Cardiac muscle cell (in vitro differentiated cells and primary cell): ENCODE results near the gene FKBP15. TPM values are rescaled to one million over a fixed set of nuclear protein-coding genes. Genes with fewer than 3 reads are reported as not detected.
A peak's percentile ranks its signal among the peaks of the same experiment; 100 is the strongest.

ENCODE experiments used
- DNase-seq, 2 donors: peaks; one replicate each; pipeline versions ENCODE4 v3.0.0 to v3.0.0-alpha.2; 2010 to 2017; ENCODE audit warnings: low read depth in 1 of 2, low spot score in 1 of 2
- H3K27ac ChIP-seq: fragments of 200-600 bp; sonication (generic); 2 replicates; pipeline ENCODE4 v1.5.1; 2016
- H3K27me3 ChIP-seq: fragments of 200-600 bp; sonication (generic); 2 replicates; pipeline ENCODE4 v1.6.0; 2016; ENCODE audit warnings: control low read depth
- H3K36me3 ChIP-seq: fragments of 200-600 bp; sonication (generic); 2 replicates; pipeline ENCODE4 v1.5.1; 2016; ENCODE audit warnings: control low read depth
- H3K4me1 ChIP-seq: fragments of 200-600 bp; sonication (generic); 2 replicates; pipeline ENCODE4 v1.8.1; 2017; ENCODE audit warnings: low read depth, mild to moderate bottlenecking, mixed run types
- H3K4me3 ChIP-seq: fragments of 200-600 bp; sonication (generic); 2 replicates; pipeline ENCODE4 v1.5.1; 2016; ENCODE audit warnings: mild to moderate bottlenecking
- H3K9me3 ChIP-seq: fragments of 200-600 bp; sonication (generic); 2 replicates; pipeline ENCODE4 v1.5.1; 2017; ENCODE audit warnings: low read depth, mild to moderate bottlenecking, control low read depth
- polyA plus RNA-seq: library from polyadenylated mRNA; unstranded; fragments of >200 nt; fragmentation: Nextera tagmentation; extraction: Ambion mirVana; gene quantifications from 2 replicates; pipeline ENCODE4 v1.2.1, GENCODE V29; 2016
- total RNA-seq: library from RNA; depleted of rRNA; stranded (reverse); fragments of >200 nt; gene quantifications from 2 replicates; pipeline ENCODE4 v1.2.3, GENCODE V29; 2016
- TF ChIP-seq, protein P1 (sequence below): IDR thresholded peaks from 2 replicates; pipeline ENCODE4 v1.5.1; 2012; ENCODE audit warnings: low read depth, mild to moderate bottlenecking, low read length

Gene FKBP15
- total and polyA plus RNA-seq, 2 experiments from 2014 or later: 10.9 to 20.6 TPM

DNA sequence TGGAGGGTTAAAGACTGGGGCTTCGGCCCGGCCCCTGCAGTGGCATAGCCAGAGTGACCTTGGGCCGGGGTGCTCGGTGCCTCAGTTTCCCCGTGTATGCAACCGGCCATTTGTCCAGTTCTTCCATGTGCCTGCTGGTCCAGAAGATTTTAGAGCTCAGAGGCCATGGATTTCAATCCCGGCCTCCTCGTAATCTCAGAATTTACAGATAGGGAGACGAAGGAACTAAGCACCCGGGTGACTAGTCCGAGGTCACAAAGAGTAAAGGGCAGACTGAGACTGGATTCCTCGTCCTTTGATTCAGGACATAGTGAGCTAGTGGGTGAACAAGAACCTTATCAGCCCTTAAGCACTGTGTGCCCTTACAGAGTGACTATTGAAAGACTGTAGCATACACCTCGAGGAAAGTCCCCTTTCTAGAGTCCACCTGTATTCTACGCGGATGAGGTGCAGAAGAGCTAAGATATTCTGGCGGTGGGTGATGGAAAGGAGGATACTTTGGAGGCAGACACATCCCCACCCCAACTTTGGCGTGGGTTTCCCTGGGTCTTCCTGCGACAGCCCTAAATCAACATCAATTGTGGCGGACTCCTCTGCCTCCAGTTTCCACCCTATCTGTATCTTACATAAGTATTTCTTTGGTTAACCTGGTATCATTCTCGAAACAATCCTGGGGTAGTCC, 864 bp upstream of the FKBP15 start:
- TF ChIP-seq, protein P1, sequence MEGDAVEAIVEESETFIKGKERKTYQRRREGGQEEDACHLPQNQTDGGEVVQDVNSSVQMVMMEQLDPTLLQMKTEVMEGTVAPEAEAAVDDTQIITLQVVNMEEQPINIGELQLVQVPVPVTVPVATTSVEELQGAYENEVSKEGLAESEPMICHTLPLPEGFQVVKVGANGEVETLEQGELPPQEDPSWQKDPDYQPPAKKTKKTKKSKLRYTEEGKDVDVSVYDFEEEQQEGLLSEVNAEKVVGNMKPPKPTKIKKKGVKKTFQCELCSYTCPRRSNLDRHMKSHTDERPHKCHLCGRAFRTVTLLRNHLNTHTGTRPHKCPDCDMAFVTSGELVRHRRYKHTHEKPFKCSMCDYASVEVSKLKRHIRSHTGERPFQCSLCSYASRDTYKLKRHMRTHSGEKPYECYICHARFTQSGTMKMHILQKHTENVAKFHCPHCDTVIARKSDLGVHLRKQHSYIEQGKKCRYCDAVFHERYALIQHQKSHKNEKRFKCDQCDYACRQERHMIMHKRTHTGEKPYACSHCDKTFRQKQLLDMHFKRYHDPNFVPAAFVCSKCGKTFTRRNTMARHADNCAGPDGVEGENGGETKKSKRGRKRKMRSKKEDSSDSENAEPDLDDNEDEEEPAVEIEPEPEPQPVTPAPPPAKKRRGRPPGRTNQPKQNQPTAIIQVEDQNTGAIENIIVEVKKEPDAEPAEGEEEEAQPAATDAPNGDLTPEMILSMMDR: no peak
- Histone ChIP-seq H3K4me1 (peaks cover 26% of the 10 kb centered on the region), H3K4me3 (peak overlapping the region; percentile 52), H3K27ac (peak overlapping the region; percentile 55), H3K36me3 (no peaks in the 10 kb centered on the region), H3K27me3 (no peaks in the 10 kb centered on the region), H3K9me3 (no peaks in the 10 kb centered on the region)
- no peak for DNase-seq

DNA sequence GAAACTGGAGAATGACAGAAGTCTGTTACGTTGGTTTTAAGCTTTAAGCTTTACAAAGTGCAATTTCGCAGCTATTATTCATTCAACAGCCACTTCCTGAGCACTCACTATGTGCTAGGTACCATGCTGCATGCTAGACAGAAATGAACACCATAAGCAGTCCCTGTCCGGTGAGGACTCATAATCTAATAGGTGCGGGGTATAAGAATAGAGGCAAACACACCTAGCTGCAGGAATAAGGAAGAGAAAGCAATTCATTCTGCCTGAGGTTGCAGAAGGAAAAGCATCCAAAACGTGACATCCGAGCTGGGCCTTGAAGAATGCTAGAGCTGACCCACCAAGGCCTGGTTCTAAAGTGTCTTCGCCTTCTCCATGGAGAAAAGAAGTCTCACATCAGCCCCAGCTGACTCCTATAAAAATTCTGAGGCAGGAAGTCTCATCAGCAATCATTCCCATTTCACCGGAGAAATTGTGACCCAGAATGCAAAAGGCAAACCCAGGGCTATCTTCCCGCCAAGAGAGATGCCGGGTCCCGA, 542 bp downstream of the FKBP15 start:
- Histone ChIP-seq H3K27ac (peak overlapping the region; percentile 77), H3K27me3 (no peaks in the 10 kb centered on the region), H3K36me3 (no peaks in the 10 kb centered on the region), H3K4me3 (peak overlapping the region; percentile 51), H3K4me1 (peaks cover 26% of the 10 kb centered on the region), H3K9me3 (no peaks in the 10 kb centered on the region)
- TF ChIP-seq, protein P1: no peak
- peak in 1 of 2 donors; percentile 8 for DNase-seq

DNA sequence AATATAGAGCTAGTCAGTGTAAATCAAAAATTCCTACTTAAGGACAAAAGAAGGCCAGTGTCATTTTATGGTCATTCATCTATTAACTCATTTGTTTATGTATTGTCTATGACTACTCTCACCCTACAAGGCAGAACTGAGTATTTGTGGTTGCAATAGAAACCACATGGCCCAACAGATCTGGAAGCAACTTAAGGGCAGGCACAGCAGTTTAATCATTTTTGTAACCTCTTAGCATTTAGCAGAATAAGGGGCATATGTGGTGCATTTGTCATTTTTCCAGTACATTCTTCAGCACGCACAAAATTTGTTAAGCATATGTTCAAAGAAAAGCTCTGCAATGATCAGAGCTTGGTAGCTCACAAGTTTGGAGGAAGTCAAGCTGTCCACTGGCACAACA, 1.1 kb downstream of the FKBP15 start:
- Histone ChIP-seq H3K27me3 (no peaks in the 10 kb centered on the region), H3K4me3 (peak overlapping the region; percentile 51), H3K9me3 (no peaks in the 10 kb centered on the region), H3K36me3 (no peaks in the 10 kb centered on the region), H3K27ac (no peak overlapping the region), H3K4me1 (peaks cover 26% of the 10 kb centered on the region)
- DNase-seq: peak in 1 of 2 donors; percentile 29
- TF ChIP-seq, protein P1: no peak

DNA sequence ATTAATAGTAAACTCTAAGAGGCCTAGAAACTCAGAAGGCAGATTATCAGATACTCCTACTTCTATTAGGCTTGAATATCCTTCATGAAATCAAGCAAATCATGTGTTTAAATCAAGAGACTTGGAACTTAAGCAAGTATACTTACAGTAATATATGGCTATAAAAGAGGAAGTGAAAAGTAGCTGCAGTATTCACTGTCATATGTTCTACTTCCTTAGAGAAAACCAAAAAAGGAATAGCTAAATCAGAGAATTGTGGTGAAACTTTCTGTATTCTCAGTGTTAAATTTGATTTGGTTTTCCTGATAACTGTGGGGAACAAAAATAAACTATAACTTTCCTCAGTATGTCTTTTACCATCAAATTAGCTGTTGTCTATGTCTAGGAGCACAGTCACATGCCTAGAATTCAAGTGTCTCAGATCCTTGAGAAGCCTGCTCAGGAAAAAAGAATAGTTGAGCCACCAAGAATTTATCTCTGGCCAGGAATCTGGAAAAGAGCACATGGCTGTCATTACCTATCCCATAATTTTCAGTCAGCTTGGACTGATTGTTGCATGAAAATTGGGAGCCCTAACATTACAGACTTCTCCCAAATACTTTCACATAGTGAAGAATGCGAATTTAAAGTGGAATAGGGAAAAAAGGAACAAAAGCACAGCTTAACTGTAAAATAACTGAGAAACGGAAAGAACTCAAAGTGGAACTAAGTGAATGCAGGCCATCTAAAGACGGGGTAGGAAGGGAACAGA, 1.7 kb downstream of the FKBP15 start:
- no peaks in the 10 kb centered on the region for H3K27me3 ChIP-seq
- TF ChIP-seq, protein P1: no peak
- peaks cover 26% of the 10 kb centered on the region for H3K4me1 ChIP-seq
- no peak for DNase-seq
- H3K36me3 ChIP-seq: no peaks in the 10 kb centered on the region
- H3K27ac ChIP-seq: no peak overlapping the region
- no peak overlapping the region for H3K4me3 ChIP-seq
- no peaks in the 10 kb centered on the region for H3K9me3 ChIP-seq

DNA sequence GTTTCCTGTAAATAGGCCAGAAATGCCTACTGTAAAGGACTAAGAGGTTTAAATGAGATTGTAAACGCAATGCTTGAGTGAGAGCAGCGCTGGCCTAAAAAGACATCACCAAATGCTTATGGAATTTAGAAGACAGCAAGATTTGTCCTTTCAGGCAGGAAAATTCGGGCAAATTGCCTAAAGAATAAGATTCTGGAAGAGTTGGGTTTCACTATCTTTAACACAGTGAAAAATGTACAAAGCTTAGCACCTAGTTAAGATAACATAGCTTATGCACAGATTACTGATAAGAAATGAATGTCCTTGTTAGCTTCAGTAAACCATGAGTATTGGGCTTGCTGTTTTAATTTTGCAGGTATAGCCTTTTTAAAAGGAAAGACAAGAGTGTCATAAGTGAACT, 4.7 kb downstream of the FKBP15 start:
- Histone ChIP-seq H3K27me3 (no peaks in the 10 kb centered on the region), H3K4me3 (no peak overlapping the region), H3K9me3 (no peaks in the 10 kb centered on the region), H3K4me1 (peaks cover 8% of the 10 kb centered on the region), H3K27ac (no peak overlapping the region), H3K36me3 (no peaks in the 10 kb centered on the region)
- DNase-seq: no peak
- TF ChIP-seq, protein P1: no peak
